Neural cell (in vitro differentiated cells): ENCODE data around the gene GPC3. TPM values are rescaled to one million over a fixed set of nuclear protein-coding genes. Genes with fewer than 3 reads are reported as not detected.
"Not testable (repeated sequence)": the region's sequence is repeated elsewhere in the genome, so short reads cannot be mapped to it uniquely, and the experiment has no call there.

Experiments used
- H2AFZ ChIP-seq: fragments of 200-600, 300-800 bp; sonication (generic), shearing (Covaris generic); 2 replicates; pipeline ENCODE4 v1.6.0; 2014; ENCODE audit warnings: low read depth, mild to moderate bottlenecking, antibody characterized with exemption, low read length, moderate library complexity
- H3F3A ChIP-seq: fragments of 200-600 bp; shearing (Covaris generic); 2 replicates; pipeline ENCODE4 v1.6.1; 2016; ENCODE audit warnings: mild to moderate bottlenecking, moderate library complexity, mixed read lengths, antibody characterized with exemption, low read length; ENCODE audit not compliant: insufficient read depth, poor library complexity, severe bottlenecking
- H3K27ac ChIP-seq: fragments of 200-600, 300-800 bp; sonication (generic), shearing (Covaris generic); 2 replicates; pipeline ENCODE4 v1.5.1; 2014; ENCODE audit warnings: mild to moderate bottlenecking, low read length, moderate library complexity
- H3K27me3 ChIP-seq: fragments of 300-800, 200-600 bp; sonication (generic), shearing (Covaris generic); 2 replicates; pipeline ENCODE4 v1.6.0; 2014; ENCODE audit warnings: mild to moderate bottlenecking, low read depth, low read length, moderate library complexity; ENCODE audit not compliant: insufficient read depth
- H3K36me3 ChIP-seq: fragments of 300-800, 200-600 bp; sonication (generic), shearing (Covaris generic); 2 replicates; pipeline ENCODE4 v1.5.1; 2014; ENCODE audit warnings: mild to moderate bottlenecking, antibody characterized with exemption, low read length, moderate library complexity; ENCODE audit not compliant: insufficient read depth
- H3K4me2 ChIP-seq: fragments of 300-800, 200-600 bp; sonication (generic), shearing (Covaris generic); 2 replicates; pipeline ENCODE4 v1.6.0; 2014; ENCODE audit warnings: mild to moderate bottlenecking, low read length
- H3K4me3 ChIP-seq: fragments of 300-800, 200-600 bp; sonication (generic), shearing (Covaris generic); 2 replicates; pipeline ENCODE4 v1.5.1; 2014; ENCODE audit warnings: mild to moderate bottlenecking, low read length, moderate library complexity
- H3K79me2 ChIP-seq: fragments of 200-600 bp; shearing (Covaris generic); replicated peaks from 2 replicates; pipeline ENCODE4 v1.6.0; 2014; ENCODE audit warnings: mild to moderate bottlenecking, low read length, moderate library complexity; ENCODE audit not compliant: insufficient read depth
- H3K9ac ChIP-seq: fragments of 300-800, 200-600 bp; sonication (generic), shearing (Covaris generic); 2 replicates; pipeline ENCODE4 v1.6.1; 2016; ENCODE audit warnings: mild to moderate bottlenecking, low read length, mixed read lengths
- H3K9me2 ChIP-seq: fragments of 200-600 bp; shearing (Covaris generic); 2 replicates; pipeline ENCODE4 v1.6.1; 2016; ENCODE audit warnings: mild to moderate bottlenecking, low read length, mixed read lengths; ENCODE audit not compliant: insufficient read depth
- H3K9me3 ChIP-seq: fragments of 200-600, 300-800 bp; sonication (generic), shearing (Covaris generic); 2 replicates; pipeline ENCODE4 v1.6.1; 2016; ENCODE audit warnings: mild to moderate bottlenecking, mixed run types, low read length, moderate library complexity, mixed read lengths
- H4K20me1 ChIP-seq: fragments of 200-600 bp; shearing (Covaris generic); 2 replicates; pipeline ENCODE4 v1.6.1; 2016; ENCODE audit warnings: mild to moderate bottlenecking, mixed run types; ENCODE audit not compliant: insufficient read depth
- EP300 ChIP-seq: fragments of 450-650 bp; conservative IDR thresholded peaks from 2 replicates; pipeline ENCODE4 v1.6.1; 2014; ENCODE audit warnings: antibody characterized with exemption, mild to moderate bottlenecking, moderate library complexity; ENCODE audit not compliant: poor library complexity, severe bottlenecking
- EZH2 ChIP-seq: fragments of 200-600, 300-800 bp; shearing (Covaris generic), sonication (generic); IDR thresholded peaks from 2 replicates; pipeline ENCODE4 v1.6.1; 2014; ENCODE audit warnings: antibody characterized with exemption, low read length, borderline replicate concordance, mild to moderate bottlenecking; ENCODE audit not compliant: insufficient read depth, poor library complexity, severe bottlenecking
- MXI1 ChIP-seq: fragments of 450-650 bp; conservative IDR thresholded peaks from 2 replicates; pipeline ENCODE4 v1.6.1; 2014; ENCODE audit warnings: antibody characterized with exemption, mild to moderate bottlenecking; ENCODE audit not compliant: poor library complexity, severe bottlenecking
- POLR2AphosphoS5 ChIP-seq: IDR thresholded peaks from 2 replicates; pipeline ENCODE4 v1.6.1; 2012
- RAD21 ChIP-seq: fragments of 450-650 bp; conservative IDR thresholded peaks from 2 replicates; pipeline ENCODE4 v1.6.1; 2014; ENCODE audit warnings: antibody characterized with exemption, mild to moderate bottlenecking, moderate library complexity
- REST ChIP-seq: IDR thresholded peaks from 2 replicates; pipeline ENCODE4 v1.6.1; 2012; ENCODE audit warnings: borderline replicate concordance
- SMC3 ChIP-seq: fragments of 450-650 bp; conservative IDR thresholded peaks from 2 replicates; pipeline ENCODE4 v1.6.1; 2014; ENCODE audit warnings: antibody characterized with exemption, mild to moderate bottlenecking, moderate library complexity; ENCODE audit not compliant: poor library complexity
- TAF1 ChIP-seq: IDR thresholded peaks from 2 replicates; pipeline ENCODE4 v1.6.1; 2012; ENCODE audit warnings: low read depth
- polyA plus RNA-seq: library from polyadenylated mRNA; depleted of rRNA; stranded (reverse); fragments of >200 nt; gene quantifications from 2 replicates; pipeline ENCODE4 v1.2.3, GENCODE V29; 2014
- TF ChIP-seq, protein P1 (sequence below): fragments of 450-650 bp; IDR thresholded peaks from 2 replicates; pipeline ENCODE4 v1.5.1; 2014; ENCODE audit warnings: antibody characterized with exemption, mild to moderate bottlenecking, moderate library complexity; ENCODE audit not compliant: poor library complexity, severe bottlenecking

Gene GPC3
- polyA plus RNA-seq, 1 donor from 2014 or later, result 2.1 TPM

DNA sequence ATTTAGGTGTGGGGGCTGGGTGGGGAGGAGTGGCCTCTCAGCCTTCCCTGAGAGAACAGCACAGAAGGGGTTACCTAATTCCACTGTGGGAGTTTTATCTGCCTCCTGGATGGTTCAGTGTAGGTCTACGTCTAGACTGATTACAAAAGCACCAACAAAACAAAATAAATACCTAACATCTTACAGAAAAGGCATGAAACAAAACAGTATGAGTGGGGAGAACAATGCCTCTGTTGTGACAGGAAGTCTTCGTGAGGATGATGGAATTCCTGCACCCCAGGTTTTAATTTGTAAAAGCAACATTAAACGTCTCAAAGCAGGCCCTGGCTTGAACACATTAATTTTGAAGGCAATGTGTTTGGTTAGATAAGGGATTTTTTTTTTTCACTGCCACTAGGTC lies 458.0 kb downstream of the GPC3 start:
- H3K9ac ChIP-seq, result no peak overlapping the region
- H3K9me2 ChIP-seq, result no peaks in the 10 kb centered on the region
- TF ChIP-seq POLR2AphosphoS5, result no peak
- no peak for TF ChIP-seq TAF1
- TF ChIP-seq, protein P1, sequence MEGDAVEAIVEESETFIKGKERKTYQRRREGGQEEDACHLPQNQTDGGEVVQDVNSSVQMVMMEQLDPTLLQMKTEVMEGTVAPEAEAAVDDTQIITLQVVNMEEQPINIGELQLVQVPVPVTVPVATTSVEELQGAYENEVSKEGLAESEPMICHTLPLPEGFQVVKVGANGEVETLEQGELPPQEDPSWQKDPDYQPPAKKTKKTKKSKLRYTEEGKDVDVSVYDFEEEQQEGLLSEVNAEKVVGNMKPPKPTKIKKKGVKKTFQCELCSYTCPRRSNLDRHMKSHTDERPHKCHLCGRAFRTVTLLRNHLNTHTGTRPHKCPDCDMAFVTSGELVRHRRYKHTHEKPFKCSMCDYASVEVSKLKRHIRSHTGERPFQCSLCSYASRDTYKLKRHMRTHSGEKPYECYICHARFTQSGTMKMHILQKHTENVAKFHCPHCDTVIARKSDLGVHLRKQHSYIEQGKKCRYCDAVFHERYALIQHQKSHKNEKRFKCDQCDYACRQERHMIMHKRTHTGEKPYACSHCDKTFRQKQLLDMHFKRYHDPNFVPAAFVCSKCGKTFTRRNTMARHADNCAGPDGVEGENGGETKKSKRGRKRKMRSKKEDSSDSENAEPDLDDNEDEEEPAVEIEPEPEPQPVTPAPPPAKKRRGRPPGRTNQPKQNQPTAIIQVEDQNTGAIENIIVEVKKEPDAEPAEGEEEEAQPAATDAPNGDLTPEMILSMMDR, result no peak
- TF ChIP-seq SMC3, result no peak
- TF ChIP-seq EZH2, result no peak
- TF ChIP-seq MXI1, result no peak
- TF ChIP-seq EP300, result no peak
- TF ChIP-seq REST, result no peak
- no peak for TF ChIP-seq RAD21
- H3K4me3 ChIP-seq, result no peak overlapping the region
- H3F3A ChIP-seq, result no peaks in the 10 kb centered on the region
- no peaks in the 10 kb centered on the region for H4K20me1 ChIP-seq
- H3K36me3 ChIP-seq, result no peaks in the 10 kb centered on the region
- H3K9me3 ChIP-seq, result no peaks in the 10 kb centered on the region
- no peak overlapping the region for H2AFZ ChIP-seq
- no peaks in the 10 kb centered on the region for H3K27me3 ChIP-seq
- no peaks in the 10 kb centered on the region for H3K79me2 ChIP-seq
- H3K27ac ChIP-seq, result no peak overlapping the region
- H3K4me2 ChIP-seq, result no peak overlapping the region

- not testable (repeated sequence) for H3K36me3 ChIP-seq, H2AFZ ChIP-seq, H3K4me2 ChIP-seq, H3K4me3 ChIP-seq, H3K9ac ChIP-seq, H3K9me3 ChIP-seq, H3K27me3 ChIP-seq, H3K9me2 ChIP-seq, H3F3A ChIP-seq, H4K20me1 ChIP-seq, H3K79me2 ChIP-seq, H3K27ac ChIP-seq
These were observed 458.6 kb downstream of the GPC3 start for GRCh38 chrX:133526773-133527172.

DNA sequence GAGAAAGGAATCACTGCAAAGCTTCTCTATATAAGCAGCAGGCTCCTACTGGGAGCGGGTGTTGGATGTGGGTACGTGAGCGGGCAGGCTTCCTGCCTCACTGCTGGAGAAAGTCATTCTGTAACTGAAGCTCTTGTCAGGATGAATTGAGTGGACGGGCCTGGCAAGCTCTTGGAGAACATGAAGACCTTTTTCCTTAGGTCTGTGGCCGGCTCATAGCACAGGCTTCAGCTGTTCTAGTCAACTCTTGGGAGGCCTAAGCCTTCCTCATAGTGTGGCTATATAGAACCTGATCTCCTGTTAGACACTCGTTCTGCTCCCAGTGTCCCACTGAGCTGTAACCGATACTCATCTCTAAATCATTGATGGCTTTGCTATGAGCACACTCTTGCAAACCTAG lies 461.9 kb downstream of the GPC3 start:
- no peaks in the 10 kb centered on the region for H3F3A ChIP-seq
- no peak overlapping the region for H2AFZ ChIP-seq
- H3K4me3 ChIP-seq, result no peak overlapping the region
- no peaks in the 10 kb centered on the region for H3K9me3 ChIP-seq
- H3K36me3 ChIP-seq, result no peaks in the 10 kb centered on the region
- no peaks in the 10 kb centered on the region for H3K27me3 ChIP-seq
- TF ChIP-seq EP300 (no peak), EZH2 (no peak), RAD21 (no peak), MXI1 (no peak), POLR2AphosphoS5 (no peak), REST (no peak), SMC3 (no peak), TAF1 (no peak)
- TF ChIP-seq, protein P1, result no peak
- no peaks in the 10 kb centered on the region for H3K79me2 ChIP-seq
- no peak overlapping the region for H3K4me2 ChIP-seq
- H3K9ac ChIP-seq, result no peak overlapping the region
- no peaks in the 10 kb centered on the region for H4K20me1 ChIP-seq
- no peak overlapping the region for H3K27ac ChIP-seq
- no peaks in the 10 kb centered on the region for H3K9me2 ChIP-seq
